ENCODE measurements around the gene GRIK5.

- TF ChIP-seq CTCF (IDR thresholded peaks at IDR 0.05; ENCODE audit: poor library complexity), result no peak
- TF ChIP-seq EZH2 (IDR thresholded peaks at IDR 0.05; ENCODE audit: borderline replicate concordance), result no peak
- no peak for TF ChIP-seq EZH2phosphoT487 (IDR thresholded peaks at IDR 0.05; ENCODE audit: low read depth, severe bottlenecking, unreplicated experiment)
These were observed 17.7 kb downstream of the GRIK5 start for GRCh38 chr19:42052241-42052863.
